GM23248 (cell line): ENCODE data around the gene CABP4.

ENCODE experiments used
- EZH2 ChIP-seq: fragments of 200-600 bp; sonication (generic); IDR thresholded peaks from 2 replicates; pipeline ENCODE4 v1.6.1; 2018; ENCODE audit warnings: antibody characterized with exemption, mild to moderate bottlenecking; ENCODE audit not compliant: insufficient read depth, poor library complexity, severe bottlenecking
- EZH2phosphoT487 ChIP-seq: fragments of 200-600 bp; sonication (generic); IDR thresholded peaks from 2 replicates; pipeline ENCODE4 v1.6.1; 2018; ENCODE audit warnings: antibody characterized with exemption, moderate library complexity, mild to moderate bottlenecking, low read depth; ENCODE audit not compliant: insufficient read depth

DNA sequence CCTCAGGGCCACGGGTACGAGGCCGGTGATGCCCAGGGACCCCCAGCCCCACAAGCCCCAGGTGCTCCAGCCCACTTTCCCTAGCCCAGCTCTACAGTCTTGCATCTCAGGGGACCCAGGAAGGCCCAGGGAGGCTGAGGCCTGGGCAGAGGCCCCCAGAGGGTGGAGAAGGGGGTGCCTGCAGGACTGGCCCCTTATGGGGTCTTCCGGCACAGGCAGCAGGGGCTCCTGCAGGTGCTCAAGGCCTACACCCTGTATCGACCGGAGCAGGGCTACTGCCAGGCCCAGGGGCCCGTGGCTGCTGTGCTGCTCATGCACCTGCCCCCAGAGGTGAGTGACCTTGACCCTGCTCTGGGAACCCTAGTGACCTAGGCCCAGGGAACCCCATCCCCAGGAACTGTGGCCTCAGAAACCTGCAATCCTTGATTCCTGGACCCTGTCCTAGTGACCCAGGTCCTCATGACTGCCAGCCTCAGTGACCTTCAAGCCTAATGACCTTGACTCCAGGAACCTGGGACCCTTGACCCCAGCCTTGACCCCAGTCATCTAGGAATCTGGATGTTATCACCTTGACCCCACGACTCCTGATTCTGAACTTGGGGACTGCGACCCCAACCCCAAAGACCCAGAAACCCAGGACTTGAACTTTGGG lies 49.3 kb upstream of the CABP4 start:
- TF ChIP-seq EZH2 (no peak), EZH2phosphoT487 (no peak)
